CD14-positive monocyte (primary cell): ENCODE measurements around the gene GABRB2. TPM values are rescaled to one million over a fixed set of nuclear protein-coding genes. Genes with fewer than 3 reads are reported as not detected.

Source experiments
- DNase-seq, 3 donors: peaks; one replicate each; pipeline ENCODE4 v3.0.0-alpha.2; 2011 to 2022
- H2AFZ ChIP-seq: 2 replicates; pipeline ENCODE4 v1.6.0; 2012; ENCODE audit warnings: mild to moderate bottlenecking, low read depth, low read length, inconsistent platforms; ENCODE audit not compliant: insufficient read depth, poor library complexity, severe bottlenecking
- H3K27ac ChIP-seq, 2 donors: 1 replicate in 1 of 2; 2 replicates in 1 of 2; pipeline ENCODE4 v1.5.1; 2012 to 2013; ENCODE audit warnings: low read length in 2 of 2, control low read depth in 1 of 2, inconsistent platforms in 1 of 2, low read depth in 1 of 2, mild to moderate bottlenecking in 1 of 2
- H3K27me3 ChIP-seq, 2 donors: one replicate each; pipeline versions ENCODE4 v1.6.0 to v1.6.1; 2011 to 2013; ENCODE audit warnings: low read length in 2 of 2; ENCODE audit not compliant: control insufficient read depth in 2 of 2, insufficient read depth in 2 of 2
- H3K36me3 ChIP-seq, 2 donors: replicated peaks in 1 of 2; 1 replicate in 1 of 2; 2 replicates in 1 of 2; pipeline versions ENCODE4 v1.5.1 to v1.6.1; 2012 to 2013; ENCODE audit warnings: low read length in 2 of 2, control low read depth in 1 of 2, inconsistent platforms in 1 of 2, mild to moderate bottlenecking in 1 of 2; ENCODE audit not compliant: insufficient read depth in 2 of 2, control insufficient read depth in 1 of 2
- H3K4me1 ChIP-seq, 2 donors: 1 replicate in 1 of 2; 2 replicates in 1 of 2; pipeline versions ENCODE4 v1.5.1 to v1.6.1; 2012 to 2013; ENCODE audit warnings: low read length in 2 of 2, control low read depth in 1 of 2, inconsistent platforms in 1 of 2, mild to moderate bottlenecking in 1 of 2, moderate library complexity in 1 of 2; ENCODE audit not compliant: insufficient read depth in 2 of 2, control insufficient read depth in 1 of 2
- H3K4me2 ChIP-seq: replicated peaks from 2 replicates; pipeline ENCODE3; 2012; ENCODE audit warnings: low read length, moderate library complexity, mild to moderate bottlenecking; ENCODE audit not compliant: poor library complexity, severe bottlenecking; ENCODE audit errors: extremely low read depth
- H3K4me3 ChIP-seq, 3 experiments: fragments of 200-600 bp in 1 of 3; sonication (generic) in 1 of 3; replicated peaks in 1 of 3; 1 replicate in 2 of 3; 2 replicates in 1 of 3; pipeline ENCODE4 v1.5.1; 2011 to 2013; ENCODE audit warnings: low read length in 3 of 3, mild to moderate bottlenecking in 3 of 3, control low read depth in 2 of 3, low read depth in 2 of 3, inconsistent platforms in 1 of 3, moderate library complexity in 1 of 3
- H3K79me2 ChIP-seq: 2 replicates; pipeline ENCODE4 v1.6.0; 2012; ENCODE audit warnings: mild to moderate bottlenecking, control low read depth, inconsistent platforms, low read length, moderate library complexity; ENCODE audit not compliant: insufficient read depth
- H3K9ac ChIP-seq: 2 replicates; pipeline ENCODE4 v1.6.0; 2017; ENCODE audit warnings: low read length, mild to moderate bottlenecking; ENCODE audit not compliant: insufficient read depth, poor library complexity, severe bottlenecking
- H3K9me3 ChIP-seq, 2 donors: replicated peaks in 1 of 2; 1 replicate in 1 of 2; 2 replicates in 1 of 2; pipeline versions ENCODE4 v1.5.1 to v1.6.1; 2012 to 2013; ENCODE audit warnings: low read length in 2 of 2, control low read depth in 1 of 2; ENCODE audit not compliant: control insufficient read depth in 1 of 2, insufficient read depth in 1 of 2
- H4K20me1 ChIP-seq: 2 replicates; pipeline ENCODE4 v1.6.0; 2012; ENCODE audit warnings: mild to moderate bottlenecking, low read length, control low read depth, moderate library complexity; ENCODE audit not compliant: insufficient read depth
- H3K27ac Mint-ChIP-seq, 7 donors: one replicate each; pipeline ENCODE4 v1.8.0; 2020; ENCODE audit warnings: mild to moderate bottlenecking in 7 of 7, mixed read lengths in 7 of 7, moderate library complexity in 6 of 7, inconsistent platforms in 2 of 7
- H3K27me3 Mint-ChIP-seq, 3 donors: one replicate each; pipeline ENCODE4 v1.8.0; 2021 to 2022; ENCODE audit warnings: low read depth in 3 of 3, mild to moderate bottlenecking in 3 of 3, mixed read lengths in 3 of 3, moderate library complexity in 3 of 3, inconsistent platforms in 1 of 3
- H3K36me3 Mint-ChIP-seq, 2 donors: one replicate each; pipeline ENCODE4 v1.8.0; 2020; ENCODE audit warnings: mixed read lengths in 2 of 2, inconsistent platforms in 1 of 2, mild to moderate bottlenecking in 1 of 2
- H3K4me1 Mint-ChIP-seq: one replicate; pipeline ENCODE4 v1.8.0; 2020; ENCODE audit warnings: mild to moderate bottlenecking, mixed read lengths
- H3K4me3 Mint-ChIP-seq, 2 donors: one replicate each; pipeline ENCODE4 v1.8.0; 2020; ENCODE audit warnings: mild to moderate bottlenecking in 2 of 2, mixed read lengths in 2 of 2, moderate library complexity in 1 of 2
- H3K9me3 Mint-ChIP-seq, 7 donors: one replicate each; pipeline ENCODE4 v1.8.0; 2020 to 2022; ENCODE audit warnings: mixed read lengths in 7 of 7, mild to moderate bottlenecking in 6 of 7, moderate library complexity in 6 of 7, inconsistent platforms in 2 of 7
- WGBS: methylation state at CpG from one replicate; pipeline ENCODE4 v1.1.5; 2013; ENCODE audit warnings: missing lambda C conversion rate; ENCODE audit not compliant: insufficient coverage; 5-methylcytosine and 5-hydroxymethylcytosine counted together
- intact Hi-C, 2 donors: fragments of 100-400 bp; cut with micrococcal nuclease; formaldehyde crosslinking; loops; one replicate each; pipeline versions ENCODE4 v1.15.0 to v1.15.1; 2023
- polyA plus RNA-seq, 3 donors: library from polyadenylated mRNA; depleted of rRNA in 1 of 3; unstranded in 2 of 3; stranded (reverse) in 1 of 3; fragments of 300-500 nt in 2 of 3; fragments of >200 nt in 1 of 3; fragmentation: Illumina TruSeq in 2 of 3; gene quantifications; 1 replicate in 2 of 3; 2 replicates in 1 of 3; pipeline ENCODE4 v1.2.3, GENCODE V29; 2012 to 2021
- TF ChIP-seq, protein P1 (sequence below): fragments of 200-600 bp; IDR thresholded peaks from one replicate; pipeline ENCODE4 v1.8.0; 2022; ENCODE audit warnings: antibody characterized with exemption, mild to moderate bottlenecking

GABRB2 gene
- polyA plus RNA-seq, 3 donors, result not detected

DNA sequence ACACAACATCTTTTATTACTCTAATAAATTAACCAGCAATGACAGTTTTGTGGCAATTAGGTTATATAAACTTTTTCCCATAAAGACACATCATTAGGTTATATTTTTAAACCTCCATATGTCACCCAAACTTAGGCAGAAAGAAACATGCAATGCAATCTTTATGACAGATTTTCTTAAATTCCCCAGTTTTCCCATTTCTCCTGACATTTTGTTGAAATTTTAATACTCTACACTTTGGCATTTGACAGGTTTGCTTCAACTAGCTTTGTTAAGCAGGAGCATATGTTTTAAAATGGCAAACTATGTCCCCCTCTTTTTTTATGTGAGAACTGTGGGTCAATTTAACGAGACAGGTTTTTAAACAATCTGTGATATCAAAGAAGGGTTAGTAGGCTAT, 155.5 kb downstream of the GABRB2 start:
- no peaks in the 10 kb centered on the region for H3K27me3 ChIP-seq
- H3K9me3 ChIP-seq, result no peaks in the 10 kb centered on the region
- no peak overlapping the region for H3K9ac ChIP-seq
- Mint-ChIP-seq H3K36me3 (no peaks in the 10 kb centered on the region), H3K4me3 (no peak overlapping the region), H3K9me3 (no peaks in the 10 kb centered on the region), H3K27me3 (no peaks in the 10 kb centered on the region), H3K27ac (no peak overlapping the region), H3K4me1 (no peaks in the 10 kb centered on the region)
- intact Hi-C loops, result no loop called here
- TF ChIP-seq, protein P1, sequence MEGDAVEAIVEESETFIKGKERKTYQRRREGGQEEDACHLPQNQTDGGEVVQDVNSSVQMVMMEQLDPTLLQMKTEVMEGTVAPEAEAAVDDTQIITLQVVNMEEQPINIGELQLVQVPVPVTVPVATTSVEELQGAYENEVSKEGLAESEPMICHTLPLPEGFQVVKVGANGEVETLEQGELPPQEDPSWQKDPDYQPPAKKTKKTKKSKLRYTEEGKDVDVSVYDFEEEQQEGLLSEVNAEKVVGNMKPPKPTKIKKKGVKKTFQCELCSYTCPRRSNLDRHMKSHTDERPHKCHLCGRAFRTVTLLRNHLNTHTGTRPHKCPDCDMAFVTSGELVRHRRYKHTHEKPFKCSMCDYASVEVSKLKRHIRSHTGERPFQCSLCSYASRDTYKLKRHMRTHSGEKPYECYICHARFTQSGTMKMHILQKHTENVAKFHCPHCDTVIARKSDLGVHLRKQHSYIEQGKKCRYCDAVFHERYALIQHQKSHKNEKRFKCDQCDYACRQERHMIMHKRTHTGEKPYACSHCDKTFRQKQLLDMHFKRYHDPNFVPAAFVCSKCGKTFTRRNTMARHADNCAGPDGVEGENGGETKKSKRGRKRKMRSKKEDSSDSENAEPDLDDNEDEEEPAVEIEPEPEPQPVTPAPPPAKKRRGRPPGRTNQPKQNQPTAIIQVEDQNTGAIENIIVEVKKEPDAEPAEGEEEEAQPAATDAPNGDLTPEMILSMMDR, result no peak
- WGBS, result 80% methylated on average over 1 of the region's 1 CpG
- no peaks in the 10 kb centered on the region for H3K79me2 ChIP-seq
- H4K20me1 ChIP-seq, result no peaks in the 10 kb centered on the region
- H3K4me1 ChIP-seq, result no peaks in the 10 kb centered on the region
- H2AFZ ChIP-seq, result no peak overlapping the region
- no peak overlapping the region for H3K4me2 ChIP-seq
- H3K4me3 ChIP-seq, result no peak overlapping the region
- H3K27ac ChIP-seq, result no peak overlapping the region
- no peaks in the 10 kb centered on the region for H3K36me3 ChIP-seq
- no peak for DNase-seq

DNA sequence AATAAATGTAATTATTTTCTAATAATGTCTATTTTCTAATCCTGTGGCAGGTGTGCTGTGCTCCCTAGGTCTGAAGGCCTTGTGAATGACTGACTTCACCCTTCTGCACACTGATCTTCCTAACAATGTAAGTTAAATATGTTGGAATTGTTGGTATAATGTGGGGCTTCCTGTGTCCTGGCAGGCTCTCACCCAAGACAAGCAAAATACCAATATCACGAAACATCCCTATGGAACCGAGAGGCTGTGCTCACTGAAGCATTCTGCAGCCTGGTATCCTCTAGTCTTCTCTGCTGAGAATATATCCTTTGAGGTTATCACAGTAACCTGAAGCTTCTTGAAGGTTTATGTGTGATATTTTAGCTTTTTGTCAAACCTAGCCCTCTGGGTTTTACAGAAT, 159.4 kb downstream of the GABRB2 start:
- Histone ChIP-seq H3K9ac (no peak overlapping the region), H2AFZ (no peak overlapping the region), H3K79me2 (no peaks in the 10 kb centered on the region), H3K4me1 (no peaks in the 10 kb centered on the region), H3K27ac (no peak overlapping the region), H3K4me3 (no peak overlapping the region), H3K4me2 (no peak overlapping the region), H3K27me3 (no peaks in the 10 kb centered on the region), H4K20me1 (no peaks in the 10 kb centered on the region), H3K9me3 (no peaks in the 10 kb centered on the region), H3K36me3 (no peaks in the 10 kb centered on the region)
- DNase-seq, result no peak
- TF ChIP-seq, protein P1, result no peak
- no peaks in the 10 kb centered on the region for H3K9me3 Mint-ChIP-seq
- intact Hi-C loops, result no loop called here
- peaks cover 0 to 2% (median 1%) of the 10 kb centered on the region in 3 donors for H3K27me3 Mint-ChIP-seq
- H3K27ac Mint-ChIP-seq, result no peak overlapping the region
- no peaks in the 10 kb centered on the region for H3K36me3 Mint-ChIP-seq
- WGBS, result no CpG with 5 or more reads among the region's 2 CpGs
- H3K4me1 Mint-ChIP-seq, result no peaks in the 10 kb centered on the region
- H3K4me3 Mint-ChIP-seq, result no peak overlapping the region
